Keratinocyte (primary cell): Measurements from ENCODE around the gene ADARB2. TPM values are rescaled to one million over a fixed set of nuclear protein-coding genes. Genes with fewer than 3 reads are reported as not detected.

Source experiments
- DNase-seq: peaks from one replicate; pipeline ENCODE4 v3.0.0-alpha.2; 2011; ENCODE audit warnings: low read depth, missing footprints, low spot score
- FAIRE-seq: peaks from 2 replicates; lab custom pipeline; 2011; peaks lifted over from hg19 to GRCh38; lab: Jason Lieb, UNC
- H2AFZ ChIP-seq: 2 replicates; pipeline ENCODE4 v1.6.0; 2012; ENCODE audit warnings: low read length, control low read depth, inconsistent platforms; ENCODE audit not compliant: control insufficient read depth
- H3K27ac ChIP-seq: 2 replicates; pipeline ENCODE4 v1.5.1; 2011; ENCODE audit warnings: low read length; ENCODE audit not compliant: control insufficient read depth, insufficient read depth
- H3K27me3 ChIP-seq: 3 replicates; pipeline ENCODE4 v1.6.0; 2011; ENCODE audit warnings: low read length; ENCODE audit not compliant: control insufficient read depth, insufficient read depth; ENCODE audit errors: extremely low read depth
- H3K36me3 ChIP-seq, 2 experiments: 2 replicates in 1 of 2; 3 replicates in 1 of 2; pipeline ENCODE4 v1.5.1; 2011; ENCODE audit warnings: low read length in 2 of 2, mild to moderate bottlenecking in 1 of 2; ENCODE audit not compliant: control insufficient read depth in 2 of 2, insufficient read depth in 2 of 2; ENCODE audit errors: extremely low read depth in 1 of 2
- H3K4me1 ChIP-seq: 3 replicates; pipeline ENCODE4 v1.5.1; 2011; ENCODE audit warnings: low read length; ENCODE audit not compliant: control insufficient read depth, insufficient read depth; ENCODE audit errors: extremely low read depth
- H3K4me2 ChIP-seq: 3 replicates; pipeline ENCODE4 v1.6.0; 2011; ENCODE audit warnings: low read depth, low read length; ENCODE audit not compliant: control insufficient read depth, insufficient read depth; ENCODE audit errors: extremely low read depth
- H3K4me3 ChIP-seq, 3 experiments: fragments of 200-600 bp in 1 of 3; sonication (generic) in 1 of 3; 2 replicates in 2 of 3; 3 replicates in 1 of 3; pipeline ENCODE4 v1.5.1; 2011 to 2016; ENCODE audit warnings: low read length in 3 of 3, mild to moderate bottlenecking in 3 of 3, control low read depth in 2 of 3, inconsistent platforms in 1 of 3, low read depth in 1 of 3, mixed read lengths in 1 of 3, mixed run types in 1 of 3, moderate library complexity in 1 of 3; ENCODE audit not compliant: control insufficient read depth in 2 of 3, insufficient read depth in 2 of 3; ENCODE audit errors: extremely low read depth in 1 of 3
- H3K79me2 ChIP-seq: 2 replicates; pipeline ENCODE4 v1.6.0; 2012; ENCODE audit warnings: low read length; ENCODE audit not compliant: control insufficient read depth, insufficient read depth
- H3K9ac ChIP-seq: 3 replicates; pipeline ENCODE4 v1.6.0; 2011; ENCODE audit warnings: low read length; ENCODE audit not compliant: control insufficient read depth, insufficient read depth; ENCODE audit errors: extremely low read depth
- H3K9me1 ChIP-seq: 3 replicates; pipeline ENCODE4 v1.6.0; 2011; ENCODE audit warnings: low read length; ENCODE audit not compliant: control insufficient read depth, insufficient read depth; ENCODE audit errors: extremely low read depth
- H3K9me3 ChIP-seq: 2 replicates; pipeline ENCODE4 v1.5.1; 2012; ENCODE audit warnings: low read depth, low read length; ENCODE audit not compliant: control insufficient read depth
- H4K20me1 ChIP-seq: 3 replicates; pipeline ENCODE4 v1.6.0; 2011; ENCODE audit warnings: low read length; ENCODE audit not compliant: control insufficient read depth, insufficient read depth; ENCODE audit errors: extremely low read depth
- CTCF ChIP-seq, 3 experiments: IDR thresholded peaks in 1 of 3; conservative IDR thresholded peaks in 1 of 3; optimal IDR thresholded peaks in 1 of 3; 2 replicates in 2 of 3; 3 replicates in 1 of 3; pipeline versions ENCODE3 to v1.5.1; 2011; ENCODE audit warnings: low read length in 3 of 3, mild to moderate bottlenecking in 3 of 3, moderate library complexity in 2 of 3, control low read depth in 1 of 3, inconsistent platforms in 1 of 3; ENCODE audit not compliant: insufficient read depth in 2 of 3; ENCODE audit errors: extremely low read depth in 1 of 3
- EZH2 ChIP-seq: IDR thresholded peaks from one replicate; pipeline ENCODE4 v1.6.1; 2012; ENCODE audit warnings: inconsistent platforms, mild to moderate bottlenecking, low read length, moderate library complexity
- dilution Hi-C: fragments of 300-500 bp; cut with MboI; formaldehyde crosslinking; loops from one replicate; pipeline ENCODE4 v1.7.0; 2020; ENCODE audit warnings: low sequenced_read_pairs; ENCODE audit not compliant: extremely low pct_ligation_motif_present
- polyA plus RNA-seq, 5 experiments: library from polyadenylated mRNA; depleted of rRNA in 3 of 5; stranded (reverse) in 3 of 5; stranded (forward) in 1 of 5; unstranded in 1 of 5; fragments of >200 nt; gene quantifications; 1 replicate in 1 of 5; 2 replicates in 3 of 5; 3 replicates in 1 of 5; pipeline versions ENCODE4 v1.2.1 to v1.2.3, GENCODE V29; 2011 to 2012; ENCODE audit warnings: missing spikeins in 2 of 5, low read depth in 1 of 5, low replicate concordance in 1 of 5

The ADARB2 gene
- polyA plus RNA-seq, 1 donor (not counting 4 experiments of a cell fraction or from before 2014, with no cell fraction given) = not detected

GRCh38 chr10:1670541-1671365, 66.6 kb downstream of the ADARB2 start:
- H3K9ac ChIP-seq = no peak overlapping the region
- no peak overlapping the region for H3K4me3 ChIP-seq
- peak overlapping the region; percentile 33 for H3K4me2 ChIP-seq
- no peaks in the 10 kb centered on the region for H4K20me1 ChIP-seq
- no peak for DNase-seq
- no peaks in the 10 kb centered on the region for H3K79me2 ChIP-seq
- H3K9me3 ChIP-seq = no peaks in the 10 kb centered on the region
- H3K36me3 ChIP-seq = no peaks in the 10 kb centered on the region
- H2AFZ ChIP-seq = peak overlapping the region; percentile 31
- no peak overlapping the region for H3K27ac ChIP-seq
- peak; percentile 29 for FAIRE-seq
- H3K9me1 ChIP-seq = no peaks in the 10 kb centered on the region
- dilution Hi-C loops = no loop called here
- TF ChIP-seq CTCF (optimal IDR thresholded peaks at IDR 0.05 in 1 of 3, IDR thresholded peaks at IDR 0.05 in 1 of 3, conservative IDR thresholded peaks at IDR 0.05 in 1 of 3; ENCODE audit: extremely low read depth in 1 of 3, insufficient read depth in 2 of 3, low read length in 3 of 3) (no peak), EZH2 (no peak)
- no peaks in the 10 kb centered on the region for H3K27me3 ChIP-seq
- peaks cover 3% of the 10 kb centered on the region for H3K4me1 ChIP-seq

GRCh38 chr10:1669433-1669832, 67.9 kb downstream of the ADARB2 start:
- Histone ChIP-seq H3K79me2 (no peaks in the 10 kb centered on the region), H3K27ac (no peak overlapping the region), H2AFZ (no peak overlapping the region), H3K9ac (no peak overlapping the region), H3K4me1 (peaks cover 3% of the 10 kb centered on the region), H4K20me1 (no peaks in the 10 kb centered on the region), H3K4me3 (no peak overlapping the region), H3K9me3 (no peaks in the 10 kb centered on the region), H3K9me1 (no peaks in the 10 kb centered on the region), H3K27me3 (no peaks in the 10 kb centered on the region), H3K4me2 (no peak overlapping the region), H3K36me3 (no peaks in the 10 kb centered on the region)
- FAIRE-seq (no peak), DNase-seq (no peak)
- dilution Hi-C loops = no loop called here
- TF ChIP-seq EZH2 = no peak
- TF ChIP-seq CTCF (optimal IDR thresholded peaks at IDR 0.05 in 1 of 3, IDR thresholded peaks at IDR 0.05 in 1 of 3, conservative IDR thresholded peaks at IDR 0.05 in 1 of 3; ENCODE audit: extremely low read depth in 1 of 3, insufficient read depth in 2 of 3, low read length in 3 of 3) = no peak
